Loucy (cell line): Measurements from ENCODE around the gene RICTOR.

ENCODE experiments used
- CTCF ChIP-seq: fragments of 200-600 bp; sonication (generic); conservative IDR thresholded peaks from 2 replicates; pipeline ENCODE4 v1.5.1; 2014; ENCODE audit warnings: mild to moderate bottlenecking, antibody characterized with exemption, low read length
- EZH2phosphoT487 ChIP-seq: fragments of 200-600 bp; IDR thresholded peaks from 2 replicates; pipeline ENCODE4 v1.6.1; 2018; ENCODE audit warnings: antibody characterized with exemption, mild to moderate bottlenecking, moderate library complexity, borderline replicate concordance

DNA sequence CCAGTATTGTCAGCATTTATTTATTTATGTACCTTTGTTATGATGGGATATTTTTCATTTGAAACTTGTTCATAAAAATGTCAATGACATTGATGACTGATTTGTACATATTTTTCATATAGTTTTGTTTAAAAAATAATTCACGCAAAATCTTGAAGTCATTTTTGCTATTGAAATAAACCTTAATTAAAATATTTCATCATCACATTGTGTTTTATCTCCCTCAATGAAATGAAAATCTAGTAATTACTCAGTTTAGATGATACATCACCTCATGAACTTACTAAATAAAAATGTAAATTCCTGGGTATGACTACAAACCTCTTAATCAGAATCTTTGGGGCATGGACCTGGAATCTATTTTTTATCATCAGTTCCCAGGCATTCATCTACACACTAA lies 138.8 kb downstream of the RICTOR start:
- TF ChIP-seq CTCF = no peak
- TF ChIP-seq EZH2phosphoT487 = no peak
